ENCODE results near the gene ARID1A.

DNA sequence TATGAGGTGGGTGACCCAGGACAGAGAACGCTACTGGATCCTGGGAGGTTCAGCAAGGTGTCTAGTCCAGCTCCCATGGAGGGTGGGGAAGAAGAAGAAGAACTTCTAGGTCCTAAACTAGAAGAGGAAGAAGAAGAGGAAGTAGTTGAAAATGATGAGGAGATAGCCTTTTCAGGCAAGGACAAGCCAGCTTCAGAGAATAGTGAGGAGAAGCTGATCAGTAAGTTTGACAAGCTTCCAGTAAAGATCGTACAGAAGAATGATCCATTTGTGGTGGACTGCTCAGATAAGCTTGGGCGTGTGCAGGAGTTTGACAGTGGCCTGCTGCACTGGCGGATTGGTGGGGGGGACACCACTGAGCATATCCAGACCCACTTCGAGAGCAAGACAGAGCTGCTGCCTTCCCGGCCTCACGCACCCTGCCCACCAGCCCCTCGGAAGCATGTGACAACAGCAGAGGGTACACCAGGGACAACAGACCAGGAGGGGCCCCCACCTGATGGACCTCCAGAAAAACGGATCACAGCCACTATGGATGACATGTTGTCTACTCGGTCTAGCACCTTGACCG lies 83.4 kb downstream of the ARID1A start:
- TF ChIP-seq, protein P1, sequence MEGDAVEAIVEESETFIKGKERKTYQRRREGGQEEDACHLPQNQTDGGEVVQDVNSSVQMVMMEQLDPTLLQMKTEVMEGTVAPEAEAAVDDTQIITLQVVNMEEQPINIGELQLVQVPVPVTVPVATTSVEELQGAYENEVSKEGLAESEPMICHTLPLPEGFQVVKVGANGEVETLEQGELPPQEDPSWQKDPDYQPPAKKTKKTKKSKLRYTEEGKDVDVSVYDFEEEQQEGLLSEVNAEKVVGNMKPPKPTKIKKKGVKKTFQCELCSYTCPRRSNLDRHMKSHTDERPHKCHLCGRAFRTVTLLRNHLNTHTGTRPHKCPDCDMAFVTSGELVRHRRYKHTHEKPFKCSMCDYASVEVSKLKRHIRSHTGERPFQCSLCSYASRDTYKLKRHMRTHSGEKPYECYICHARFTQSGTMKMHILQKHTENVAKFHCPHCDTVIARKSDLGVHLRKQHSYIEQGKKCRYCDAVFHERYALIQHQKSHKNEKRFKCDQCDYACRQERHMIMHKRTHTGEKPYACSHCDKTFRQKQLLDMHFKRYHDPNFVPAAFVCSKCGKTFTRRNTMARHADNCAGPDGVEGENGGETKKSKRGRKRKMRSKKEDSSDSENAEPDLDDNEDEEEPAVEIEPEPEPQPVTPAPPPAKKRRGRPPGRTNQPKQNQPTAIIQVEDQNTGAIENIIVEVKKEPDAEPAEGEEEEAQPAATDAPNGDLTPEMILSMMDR (IDR thresholded peaks at IDR 0.05; ENCODE audit: extremely low read depth in 1 of 2, insufficient read depth in 1 of 2, low read depth in 1 of 2, low read length in 2 of 2) = no peak
- TF ChIP-seq POLR2A (IDR thresholded peaks at IDR 0.05; ENCODE audit: low read depth, low read length) (no peak), POLR2AphosphoS5 (IDR thresholded peaks at IDR 0.05; ENCODE audit: insufficient read depth, low read depth, low read length) (no peak)
